ENCODE results near the gene ATAD3B.
"Not testable (repeated sequence)": the region's sequence is repeated elsewhere in the genome, so short reads cannot be mapped to it uniquely, and the experiment has no call there.

ATAD3B gene

DNA sequence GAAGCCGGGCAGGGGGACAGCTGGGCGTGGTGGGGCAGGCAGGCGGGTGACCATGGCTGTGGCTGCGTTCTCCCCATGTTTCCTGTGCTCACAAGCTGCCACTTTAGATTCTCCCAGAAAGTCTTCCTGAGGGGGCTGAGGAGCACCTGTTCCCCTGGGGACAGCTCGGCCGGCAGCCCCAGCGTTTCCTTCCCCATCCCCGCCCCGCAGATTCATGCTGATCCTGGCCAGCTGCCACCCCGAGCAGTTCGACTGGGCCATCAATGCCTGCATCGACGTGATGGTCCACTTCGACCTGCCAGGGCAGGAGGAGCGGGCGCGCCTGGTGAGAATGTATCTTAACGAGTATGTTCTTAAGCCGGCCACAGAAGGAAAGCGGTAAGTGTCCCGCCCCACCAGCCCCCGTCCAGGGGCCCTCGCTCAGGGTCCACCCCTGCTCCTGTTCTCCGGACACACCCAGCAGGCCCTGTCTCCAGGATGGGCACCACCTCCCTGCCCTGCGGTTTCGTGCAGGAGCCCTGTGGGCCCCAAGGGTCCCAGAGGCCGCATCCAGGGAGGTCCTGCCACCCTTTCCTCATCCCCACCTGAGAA is 10.9 kb upstream of the ATAD3B start:
- H3K27ac ChIP-seq, result peak overlapping the region; percentile 99
- TF ChIP-seq, protein P1, sequence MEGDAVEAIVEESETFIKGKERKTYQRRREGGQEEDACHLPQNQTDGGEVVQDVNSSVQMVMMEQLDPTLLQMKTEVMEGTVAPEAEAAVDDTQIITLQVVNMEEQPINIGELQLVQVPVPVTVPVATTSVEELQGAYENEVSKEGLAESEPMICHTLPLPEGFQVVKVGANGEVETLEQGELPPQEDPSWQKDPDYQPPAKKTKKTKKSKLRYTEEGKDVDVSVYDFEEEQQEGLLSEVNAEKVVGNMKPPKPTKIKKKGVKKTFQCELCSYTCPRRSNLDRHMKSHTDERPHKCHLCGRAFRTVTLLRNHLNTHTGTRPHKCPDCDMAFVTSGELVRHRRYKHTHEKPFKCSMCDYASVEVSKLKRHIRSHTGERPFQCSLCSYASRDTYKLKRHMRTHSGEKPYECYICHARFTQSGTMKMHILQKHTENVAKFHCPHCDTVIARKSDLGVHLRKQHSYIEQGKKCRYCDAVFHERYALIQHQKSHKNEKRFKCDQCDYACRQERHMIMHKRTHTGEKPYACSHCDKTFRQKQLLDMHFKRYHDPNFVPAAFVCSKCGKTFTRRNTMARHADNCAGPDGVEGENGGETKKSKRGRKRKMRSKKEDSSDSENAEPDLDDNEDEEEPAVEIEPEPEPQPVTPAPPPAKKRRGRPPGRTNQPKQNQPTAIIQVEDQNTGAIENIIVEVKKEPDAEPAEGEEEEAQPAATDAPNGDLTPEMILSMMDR (conservative IDR thresholded peaks at IDR 0.05; ENCODE audit: low read depth), result no peak
- ChIA-PET CTCF (interaction anchor here (2.2 kb wide), 1 partner anchor 19 kb away, joined by 7 read pairs; no protein-coding TSS in a partner anchor), POLR2A (ENCODE audit: low non-redundant PET) (no interaction called here)
- no peak for DNase-seq (ENCODE audit: low spot score)

- DNase-seq (ENCODE audit: low spot score), result no peak
- ChIA-PET POLR2A (ENCODE audit: low non-redundant PET) (interaction anchor here (1.1 kb wide), 1 partner anchor 55 kb away, joined by 4 read pairs; the partner anchor contains the start of gene MRPL20), CTCF (interaction anchor here (2.2 kb wide), 1 partner anchor 20 kb away, joined by 7 read pairs; no protein-coding TSS in a partner anchor)
- peak overlapping the region; percentile 99 for H3K27ac ChIP-seq
- TF ChIP-seq, protein P1 (conservative IDR thresholded peaks at IDR 0.05; ENCODE audit: low read depth), result no peak
These were observed 9.7 kb upstream of the ATAD3B start for GRCh38 chr1:1461721-1462317.

DNA sequence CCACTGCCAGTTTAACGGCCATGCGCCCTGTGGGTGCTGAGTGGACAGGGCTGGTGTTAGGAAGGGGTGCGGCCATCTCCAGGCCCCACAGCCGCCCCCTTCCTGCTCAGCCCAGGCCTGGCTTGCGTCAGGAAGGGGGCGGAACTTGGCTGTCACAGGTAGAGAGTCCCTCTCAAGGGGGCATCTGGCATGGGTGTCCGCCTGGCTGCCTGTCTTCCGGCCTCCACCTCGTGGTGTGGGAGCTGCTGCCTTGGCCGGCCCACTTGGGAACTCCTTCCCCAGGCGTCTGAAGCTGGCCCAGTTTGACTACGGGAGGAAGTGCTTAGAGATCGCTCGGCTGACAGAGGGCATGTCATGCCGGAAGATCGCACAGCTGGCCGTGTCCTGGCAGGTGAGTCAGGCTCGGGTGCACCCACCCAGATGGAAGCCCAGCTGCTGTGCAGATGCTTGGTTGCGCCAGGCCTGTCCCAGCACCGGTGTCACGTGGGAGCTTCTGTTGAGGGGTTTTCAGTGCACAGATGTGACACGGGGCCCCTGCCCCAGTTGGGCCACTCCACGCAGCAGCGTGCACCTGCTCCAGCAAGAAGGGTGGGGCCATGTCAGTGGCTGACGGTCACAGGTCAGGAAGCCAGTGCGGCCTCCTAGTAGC is 9.1 kb upstream of the ATAD3B start:
- CTCF ChIA-PET, result interaction anchor here (0.7 to 2.2 kb wide), 2 partner anchors 21 to 85 kb away, joined by 4 to 7 read pairs; no protein-coding TSS in a partner anchor
- peak; percentile 52 for DNase-seq (ENCODE audit: low spot score)
- peak overlapping the region; percentile 99 for H3K27ac ChIP-seq
- POLR2A ChIA-PET (ENCODE audit: low non-redundant PET), result interaction anchor here (0.6 to 1.1 kb wide), 2 partner anchors 48 to 56 kb away, joined by 3 to 4 read pairs; partner anchors contain the start of gene MRPL20
- TF ChIP-seq, protein P1 (conservative IDR thresholded peaks at IDR 0.05; ENCODE audit: low read depth), result no peak

DNA sequence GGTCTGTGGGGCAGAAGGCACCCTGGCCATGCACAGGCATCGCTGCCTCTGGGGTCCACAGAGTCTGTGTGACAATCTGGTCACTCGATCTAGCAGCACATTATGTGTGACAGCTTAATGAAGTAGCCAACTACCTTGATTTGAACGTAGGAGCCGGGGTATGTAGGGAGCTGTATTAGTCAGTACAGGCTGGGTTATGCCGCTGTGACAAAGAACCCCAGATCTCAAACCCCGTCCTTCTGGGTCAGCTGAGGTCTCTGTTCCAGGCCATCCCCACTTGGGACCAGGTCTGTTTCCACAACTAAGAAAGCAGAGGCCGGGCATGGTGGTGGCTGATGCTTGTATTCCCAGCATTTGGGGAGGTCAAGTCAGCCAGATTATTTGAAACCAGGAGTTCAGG is 8.3 kb upstream of the ATAD3B start:
- ChIA-PET POLR2A (ENCODE audit: low non-redundant PET) (interaction anchor here (1.1 kb wide), 1 partner anchor 57 kb away, joined by 4 read pairs; the partner anchor contains the start of gene MRPL20), CTCF (no interaction called here)
- DNase-seq (ENCODE audit: low spot score), result no peak
- H3K27ac ChIP-seq, result peak overlapping the region; percentile 99
- TF ChIP-seq, protein P1 (conservative IDR thresholded peaks at IDR 0.05; ENCODE audit: low read depth), result no peak

GRCh38 chr1:1468196-1468985 is 3.2 kb upstream of the ATAD3B start:
- H3K27ac ChIP-seq; DNase-seq (ENCODE audit: low spot score); POLR2A ChIA-PET (ENCODE audit: low non-redundant PET): not testable (repeated sequence)
- CTCF ChIA-PET, result interaction anchor here (0.7 kb wide), 1 partner anchor 28 kb away, joined by 3 read pairs; no protein-coding TSS in a partner anchor

GRCh38 chr1:1470626-1471388 is 758 bp upstream of the ATAD3B start:
- POLR2A ChIA-PET (ENCODE audit: low non-redundant PET), result no interaction called here
- TF ChIP-seq, protein P1 (conservative IDR thresholded peaks at IDR 0.05; ENCODE audit: low read depth), result no peak
- H3K27ac ChIP-seq, result peak overlapping the region; percentile 92
- CTCF ChIA-PET, result no interaction called here
- no peak for DNase-seq (ENCODE audit: low spot score)

GRCh38 chr1:1472053-1472876 is 700 bp downstream of the ATAD3B start:
- CTCF ChIA-PET, result interaction anchor here (0.5 kb wide), 1 partner anchor 39 kb away, joined by 3 read pairs; no protein-coding TSS in a partner anchor
- H3K27ac ChIP-seq, result peak overlapping the region; percentile 92
- DNase-seq (ENCODE audit: low spot score), result peak; percentile 20
- POLR2A ChIA-PET (ENCODE audit: low non-redundant PET), result not testable (repeated sequence)

DNA sequence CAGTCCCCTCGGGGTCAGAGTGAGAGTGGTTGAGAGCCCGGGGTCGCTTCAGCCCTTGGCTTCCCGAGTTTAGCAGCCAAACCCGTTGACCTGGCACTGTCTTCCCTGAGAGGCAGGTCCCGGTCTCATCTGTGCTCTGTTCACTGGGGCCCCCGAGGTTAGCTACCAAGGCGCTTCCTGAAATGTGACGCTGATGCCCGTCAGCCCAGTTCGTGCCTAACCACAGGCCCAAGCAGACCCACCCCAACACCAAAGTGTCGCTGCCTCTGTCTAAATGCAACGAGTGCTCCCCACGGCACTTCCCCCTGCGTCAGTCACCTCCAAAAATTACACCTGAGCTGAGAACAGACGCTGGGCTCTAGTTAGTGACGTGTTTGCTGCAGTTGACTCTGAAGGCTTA is 4.4 kb downstream of the ATAD3B start:
- H3K27ac ChIP-seq; DNase-seq (ENCODE audit: low spot score); POLR2A ChIA-PET (ENCODE audit: low non-redundant PET); CTCF ChIA-PET: not testable (repeated sequence)

Measured in RWPE1 (cell line).